Measurements from ENCODE around the gene RNU6-1.

DNA sequence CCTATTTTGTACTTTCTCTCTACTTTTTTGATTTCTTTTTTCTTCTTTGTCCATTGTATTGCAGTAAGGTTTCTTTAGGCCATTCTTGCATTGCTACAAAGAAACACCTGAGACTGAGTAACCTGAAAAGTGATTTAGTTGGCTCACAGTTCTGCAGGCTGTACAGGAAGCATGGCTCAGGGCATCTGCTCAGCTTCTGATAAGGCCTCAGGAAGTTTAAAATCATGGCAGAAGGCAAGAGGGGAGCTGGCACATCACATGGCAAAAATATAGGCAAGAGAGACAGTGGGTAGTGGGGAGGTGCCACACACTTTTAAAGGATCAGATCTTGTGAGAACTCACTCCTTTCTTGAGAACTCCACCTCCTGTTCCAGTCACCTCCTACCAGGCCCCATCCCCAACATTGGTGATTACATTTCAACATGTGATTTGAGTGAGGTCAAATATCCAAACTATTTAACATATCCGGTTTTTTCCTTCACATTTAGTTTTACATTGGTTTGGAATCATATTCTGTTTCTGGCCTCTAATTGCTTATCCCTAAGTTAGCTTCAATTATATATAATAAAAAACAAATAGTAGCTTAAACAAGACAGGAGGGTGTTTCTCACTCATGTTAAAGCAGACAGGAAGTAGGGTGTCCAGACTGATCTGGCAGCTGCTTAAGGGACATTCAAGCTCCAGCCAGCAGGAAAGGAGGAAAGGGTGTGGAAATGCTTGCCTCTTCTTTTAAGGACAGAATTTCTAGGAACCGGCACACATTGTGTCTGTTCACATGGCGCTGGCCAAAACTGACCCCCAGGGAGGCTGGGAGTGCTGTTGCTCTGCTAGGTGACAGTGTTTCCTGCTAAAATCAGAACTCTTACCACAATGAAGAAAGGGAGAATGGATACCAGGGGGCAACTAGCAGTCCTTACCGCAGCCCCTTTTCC lies 43.4 kb downstream of the RNU6-1 start:
- TF ChIP-seq, protein P1, sequence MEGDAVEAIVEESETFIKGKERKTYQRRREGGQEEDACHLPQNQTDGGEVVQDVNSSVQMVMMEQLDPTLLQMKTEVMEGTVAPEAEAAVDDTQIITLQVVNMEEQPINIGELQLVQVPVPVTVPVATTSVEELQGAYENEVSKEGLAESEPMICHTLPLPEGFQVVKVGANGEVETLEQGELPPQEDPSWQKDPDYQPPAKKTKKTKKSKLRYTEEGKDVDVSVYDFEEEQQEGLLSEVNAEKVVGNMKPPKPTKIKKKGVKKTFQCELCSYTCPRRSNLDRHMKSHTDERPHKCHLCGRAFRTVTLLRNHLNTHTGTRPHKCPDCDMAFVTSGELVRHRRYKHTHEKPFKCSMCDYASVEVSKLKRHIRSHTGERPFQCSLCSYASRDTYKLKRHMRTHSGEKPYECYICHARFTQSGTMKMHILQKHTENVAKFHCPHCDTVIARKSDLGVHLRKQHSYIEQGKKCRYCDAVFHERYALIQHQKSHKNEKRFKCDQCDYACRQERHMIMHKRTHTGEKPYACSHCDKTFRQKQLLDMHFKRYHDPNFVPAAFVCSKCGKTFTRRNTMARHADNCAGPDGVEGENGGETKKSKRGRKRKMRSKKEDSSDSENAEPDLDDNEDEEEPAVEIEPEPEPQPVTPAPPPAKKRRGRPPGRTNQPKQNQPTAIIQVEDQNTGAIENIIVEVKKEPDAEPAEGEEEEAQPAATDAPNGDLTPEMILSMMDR (IDR thresholded peaks at IDR 0.05; ENCODE audit: low read length), result no peak
- TF ChIP-seq EZH2 (IDR thresholded peaks at IDR 0.05; ENCODE audit: borderline replicate concordance, low read length), result no peak

Measured in OCI-LY1 (cell line).